ENCODE measurements around the gene VNN1.

DNA sequence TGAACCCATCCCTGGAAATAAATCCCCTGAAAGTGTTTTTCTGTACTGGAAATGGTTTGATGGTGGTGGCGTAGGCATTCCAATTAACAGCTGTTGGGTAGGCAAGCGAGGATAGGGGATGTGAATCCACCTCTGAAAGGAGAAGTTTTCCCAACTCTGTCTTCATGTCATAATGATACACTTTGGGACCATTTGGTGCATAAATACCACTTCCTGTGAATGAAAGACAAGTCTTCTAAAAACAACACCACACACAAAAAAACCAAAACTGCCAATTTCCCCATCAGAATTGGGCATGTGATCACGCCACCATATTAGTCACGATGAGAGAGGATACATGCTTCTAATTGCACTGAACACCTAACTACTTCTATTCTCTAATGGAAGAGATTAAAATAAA is 37.5 kb upstream of the VNN1 start:
- TF ChIP-seq, protein P1, sequence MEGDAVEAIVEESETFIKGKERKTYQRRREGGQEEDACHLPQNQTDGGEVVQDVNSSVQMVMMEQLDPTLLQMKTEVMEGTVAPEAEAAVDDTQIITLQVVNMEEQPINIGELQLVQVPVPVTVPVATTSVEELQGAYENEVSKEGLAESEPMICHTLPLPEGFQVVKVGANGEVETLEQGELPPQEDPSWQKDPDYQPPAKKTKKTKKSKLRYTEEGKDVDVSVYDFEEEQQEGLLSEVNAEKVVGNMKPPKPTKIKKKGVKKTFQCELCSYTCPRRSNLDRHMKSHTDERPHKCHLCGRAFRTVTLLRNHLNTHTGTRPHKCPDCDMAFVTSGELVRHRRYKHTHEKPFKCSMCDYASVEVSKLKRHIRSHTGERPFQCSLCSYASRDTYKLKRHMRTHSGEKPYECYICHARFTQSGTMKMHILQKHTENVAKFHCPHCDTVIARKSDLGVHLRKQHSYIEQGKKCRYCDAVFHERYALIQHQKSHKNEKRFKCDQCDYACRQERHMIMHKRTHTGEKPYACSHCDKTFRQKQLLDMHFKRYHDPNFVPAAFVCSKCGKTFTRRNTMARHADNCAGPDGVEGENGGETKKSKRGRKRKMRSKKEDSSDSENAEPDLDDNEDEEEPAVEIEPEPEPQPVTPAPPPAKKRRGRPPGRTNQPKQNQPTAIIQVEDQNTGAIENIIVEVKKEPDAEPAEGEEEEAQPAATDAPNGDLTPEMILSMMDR (IDR thresholded peaks at IDR 0.05) = no peak
- TF ChIP-seq EP300 (IDR thresholded peaks at IDR 0.05) (peak; percentile 24 to 52), POLR2A (IDR thresholded peaks at IDR 0.05) (no peak)
